IMR-90 (cell line): Measurements from ENCODE around the gene CEP152. TPM values are rescaled to one million over a fixed set of nuclear protein-coding genes. Genes with fewer than 3 reads are reported as not detected.
"Not testable (repeated sequence)": the region's sequence is repeated elsewhere in the genome, so short reads cannot be mapped to it uniquely, and the experiment has no call there.

ENCODE experiments used
- ATAC-seq: fragments of 200-7000 bp; cut with Tn5 transposase; 2 replicates; pipeline ENCODE4 v1.9.1; 2020; ENCODE audit warnings: low read depth, mild to moderate bottlenecking, moderate library complexity
- BruUV-seq: library from RNA; stranded (reverse); fragments of 400-500 nt; replicated peaks from 2 replicates; lab custom pipeline; 2021; lab: Mats Ljungman, UMichigan
- CTCF ChIA-PET: fragments of 300-600 bp; formaldehyde crosslinking; extraction: SDS; loops from one replicate; lab custom pipeline; 2021; ENCODE audit warnings: antibody characterized with exemption; lab: Yijun Ruan, JAX
- POLR2A ChIA-PET: fragments of 300-600 bp; sonication (Branson Sonifier 250); formaldehyde crosslinking; loops from one replicate; lab custom pipeline; 2022; ENCODE audit warnings: antibody characterized with exemption; ENCODE audit not compliant: unreplicated experiment; lab: Charles Lee
- DNase-seq: peaks from one replicate; pipeline ENCODE4 v3.0.0; 2013
- H2AFZ ChIP-seq: replicated peaks from 2 replicates; pipeline ENCODE3; 2013; ENCODE audit warnings: low read length, mild to moderate bottlenecking; ENCODE audit not compliant: poor library complexity
- H2AK5ac ChIP-seq: 2 replicates; pipeline ENCODE4 v1.6.1; 2013; ENCODE audit warnings: low read depth, low read length, inconsistent platforms
- H2AK9ac ChIP-seq: replicated peaks from 2 replicates; pipeline ENCODE3; 2013; ENCODE audit warnings: mild to moderate bottlenecking, low read depth, low read length, moderate library complexity; ENCODE audit not compliant: poor library complexity
- H2BK120ac ChIP-seq: 2 replicates; pipeline ENCODE4 v1.6.1; 2013; ENCODE audit warnings: low read depth, low read length, inconsistent platforms
- H2BK15ac ChIP-seq: 3 replicates; pipeline ENCODE4 v1.6.1; 2013; ENCODE audit warnings: low read depth, low read length, inconsistent platforms
- H2BK20ac ChIP-seq: 2 replicates; pipeline ENCODE4 v1.6.1; 2013; ENCODE audit warnings: low read depth, mild to moderate bottlenecking, inconsistent platforms, low read length, moderate library complexity
- H2BK5ac ChIP-seq: 2 replicates; pipeline ENCODE4 v1.6.1; 2013; ENCODE audit warnings: mild to moderate bottlenecking, low read depth, low read length, inconsistent platforms; ENCODE audit not compliant: poor library complexity, severe bottlenecking
- H3K14ac ChIP-seq: replicated peaks from 2 replicates; pipeline ENCODE4 v1.6.1; 2013; ENCODE audit warnings: low read depth, low read length, inconsistent platforms
- H3K18ac ChIP-seq: 2 replicates; pipeline ENCODE4 v1.6.1; 2013; ENCODE audit warnings: low read depth, low read length, control low read depth
- H3K23ac ChIP-seq: 2 replicates; pipeline ENCODE4 v1.6.1; 2013; ENCODE audit warnings: low read depth, low read length, inconsistent platforms
- H3K27ac ChIP-seq: 2 replicates; pipeline ENCODE4 v1.5.1; 2013; ENCODE audit warnings: mild to moderate bottlenecking, control low read depth, low read length; ENCODE audit not compliant: insufficient read depth
- H3K27me3 ChIP-seq: 2 replicates; pipeline ENCODE4 v1.6.1; 2013; ENCODE audit warnings: low read length; ENCODE audit not compliant: control insufficient read depth, insufficient read depth
- H3K36me3 ChIP-seq: 2 replicates; pipeline ENCODE4 v1.6.1; 2013; ENCODE audit warnings: low read length, mixed read lengths; ENCODE audit not compliant: control insufficient read depth, insufficient read depth
- H3K4ac ChIP-seq: 2 replicates; pipeline ENCODE4 v1.6.1; 2013; ENCODE audit warnings: low read depth, low read length, inconsistent platforms
- H3K4me1 ChIP-seq: 2 replicates; pipeline ENCODE4 v1.6.1; 2013; ENCODE audit warnings: low read length, mixed read lengths; ENCODE audit not compliant: control insufficient read depth, insufficient read depth
- H3K4me2 ChIP-seq: 2 replicates; pipeline ENCODE4 v1.6.1; 2013; ENCODE audit warnings: low read depth, mild to moderate bottlenecking, control low read depth, low read length, moderate library complexity
- H3K4me3 ChIP-seq: 2 replicates; pipeline ENCODE4 v1.5.1; 2013; ENCODE audit warnings: low read depth, mild to moderate bottlenecking, control low read depth, low read length, moderate library complexity; ENCODE audit not compliant: insufficient read depth
- H3K56ac ChIP-seq: 2 replicates; pipeline ENCODE4 v1.6.1; 2013; ENCODE audit warnings: low read length, inconsistent platforms; ENCODE audit not compliant: insufficient read depth; ENCODE audit errors: extremely low read depth
- H3K79me1 ChIP-seq, 2 experiments: 2 replicates each; pipeline ENCODE4 v1.6.1; 2013; ENCODE audit warnings: low read length in 2 of 2, inconsistent platforms in 1 of 2, low read depth in 1 of 2
- H3K9ac ChIP-seq: 2 replicates; pipeline ENCODE4 v1.6.1; 2013; ENCODE audit warnings: low read depth, low read length, control low read depth
- H3K9me1 ChIP-seq: 2 replicates; pipeline ENCODE4 v1.6.1; 2013; ENCODE audit warnings: low read length, inconsistent platforms; ENCODE audit not compliant: insufficient read depth
- H3K9me3 ChIP-seq: 2 replicates; pipeline ENCODE4 v1.6.1; 2013; ENCODE audit warnings: low read length; ENCODE audit not compliant: control insufficient read depth, insufficient read depth
- H4K20me1 ChIP-seq: 2 replicates; pipeline ENCODE4 v1.6.1; 2013; ENCODE audit warnings: low read length, inconsistent platforms; ENCODE audit not compliant: insufficient read depth
- H4K5ac ChIP-seq: 2 replicates; pipeline ENCODE4 v1.6.1; 2013; ENCODE audit warnings: mild to moderate bottlenecking, low read depth, low read length, control low read depth
- H4K8ac ChIP-seq, 2 experiments: 2 replicates each; pipeline ENCODE4 v1.6.1; 2013; ENCODE audit warnings: low read depth in 2 of 2, low read length in 2 of 2, control low read depth in 1 of 2, inconsistent platforms in 1 of 2
- H4K91ac ChIP-seq: 2 replicates; pipeline ENCODE4 v1.6.1; 2013; ENCODE audit warnings: low read depth, low read length, inconsistent platforms; ENCODE audit not compliant: insufficient read depth
- BHLHE40 ChIP-seq: fragments of 150-350 bp; IDR thresholded peaks from 2 replicates; pipeline ENCODE4 v1.6.1; 2016; ENCODE audit warnings: mild to moderate bottlenecking, low read depth, low read length
- FOS ChIP-seq: fragments of 150-350 bp; IDR thresholded peaks from 2 replicates; pipeline ENCODE4 v1.6.1; 2016; ENCODE audit warnings: low read depth, low read length
- MAFK ChIP-seq: IDR thresholded peaks from 2 replicates; pipeline ENCODE4 v1.6.1; 2012; ENCODE audit warnings: low read depth, low read length, improper control_type of control experiment
- MAZ ChIP-seq: IDR thresholded peaks from 2 replicates; pipeline ENCODE4 v1.6.1; 2012; ENCODE audit warnings: low read depth, mild to moderate bottlenecking, low read length, improper control_type of control experiment, moderate library complexity, borderline replicate concordance
- MXI1 ChIP-seq: IDR thresholded peaks from 2 replicates; pipeline ENCODE4 v1.6.1; 2012; ENCODE audit warnings: low read depth, mild to moderate bottlenecking, low read length, moderate library complexity, borderline replicate concordance
- NFE2L2 ChIP-seq: fragments of 150-350 bp; IDR thresholded peaks from 2 replicates; pipeline ENCODE4 v1.6.1; 2016; ENCODE audit warnings: low read depth, mild to moderate bottlenecking, low read length
- POLR2A ChIP-seq: IDR thresholded peaks from 2 replicates; pipeline ENCODE4 v1.6.1; 2012; ENCODE audit warnings: mild to moderate bottlenecking, low read depth, low read length
- WGBS, 2 experiments: methylation state at CpG; one replicate each; pipeline versions ENCODE4 v1.1.5 to v1.1.7; 2013; ENCODE audit warnings: missing lambda C conversion rate in 2 of 2; ENCODE audit not compliant: insufficient read length in 1 of 2; ENCODE audit errors: extremely low coverage in 2 of 2; 5-methylcytosine and 5-hydroxymethylcytosine counted together
- dilution Hi-C: fragments of 300-500 bp; cut with HindIII; formaldehyde crosslinking; loops from one replicate; pipeline ENCODE4 v1.14.3; 2018; ENCODE audit warnings: low sequenced_read_pairs; ENCODE audit not compliant: unreplicated experiment
- in situ Hi-C: fragments of 300-500 bp; cut with MboI; formaldehyde crosslinking; loops from 3 replicates; pipeline ENCODE4 v1.14.3; 2019; ENCODE audit warnings: low sequenced_read_pairs, inconsistent platforms, mixed read lengths
- intact Hi-C: fragments of 100-400 bp; cut with micrococcal nuclease; formaldehyde crosslinking; loops from 2 replicates; pipeline ENCODE4 v1.10.0; 2022
- polyA plus RNA-seq, 3 experiments: library from polyadenylated mRNA; depleted of rRNA; stranded (reverse); fragments of >200 nt; gene quantifications; 2 replicates each; pipeline ENCODE4 v1.2.3, GENCODE V29; 2012; ENCODE audit warnings: low replicate concordance in 1 of 3
- total RNA-seq: library from RNA; depleted of rRNA; stranded (reverse); fragments of >200 nt; gene quantifications from 2 replicates; pipeline ENCODE4 v1.2.3, GENCODE V29; 2012

Gene CEP152
- total and polyA plus RNA-seq, 2 of the 4 experiments (the other 2 are of a cell fraction), result 2.1 to 7.3 TPM

GRCh38 chr15:48792408-48792807 is 18.5 kb downstream of the CEP152 start:
- H3K14ac ChIP-seq, result no peak overlapping the region

GRCh38 chr15:48790466-48791115 is 20.3 kb downstream of the CEP152 start:
- H3K14ac ChIP-seq, H2AFZ ChIP-seq, ATAC-seq, H3K4me1 ChIP-seq, H3K27me3 ChIP-seq, in situ Hi-C loops, H3K23ac ChIP-seq, H4K8ac ChIP-seq, H4K20me1 ChIP-seq, H3K9me1 ChIP-seq, H2AK9ac ChIP-seq, H3K9me3 ChIP-seq, H2BK120ac ChIP-seq, H3K56ac ChIP-seq, H4K5ac ChIP-seq, H2BK15ac ChIP-seq, DNase-seq, dilution Hi-C loops, H2BK20ac ChIP-seq, H3K27ac ChIP-seq, intact Hi-C loops, H4K91ac ChIP-seq, H3K4ac ChIP-seq, H3K4me3 ChIP-seq, H3K79me1 ChIP-seq, H3K9ac ChIP-seq, H2AK5ac ChIP-seq, H3K36me3 ChIP-seq, H2BK5ac ChIP-seq, POLR2A ChIA-PET, BruUV-seq, H3K18ac ChIP-seq, H3K4me2 ChIP-seq: not testable (repeated sequence)
- WGBS, 2 experiments, result 93% methylated on average over 9 of the region's 12 CpGs; no CpG with 5 or more reads in 1 of the 2 experiments
- CTCF ChIA-PET, result interaction anchor here (0.5 to 1.2 kb wide), 4 partner anchors 9 to 139 kb away, joined by 3 to 4 read pairs (median 4); no protein-coding TSS in a partner anchor

More at GRCh38 chr15:48792408-48792807, 18.5 kb downstream of the CEP152 start:
- dilution Hi-C loops, result no loop called here
- no peak overlapping the region for H2AK5ac ChIP-seq
- no peak overlapping the region for H2BK120ac ChIP-seq
- no peaks in the 10 kb centered on the region for H4K20me1 ChIP-seq
- no peak overlapping the region for H4K91ac ChIP-seq
- BruUV-seq, result no TSS peak
- no peak overlapping the region for H3K9ac ChIP-seq
- H3K4me1 ChIP-seq, result peaks cover 8% of the 10 kb centered on the region
- no peak overlapping the region for H2BK5ac ChIP-seq
- CTCF ChIA-PET, result no interaction called here
- in situ Hi-C loops, result no loop called here
- H3K56ac ChIP-seq, result no peak overlapping the region
- H2BK15ac ChIP-seq, result no peak overlapping the region
- H3K9me3 ChIP-seq, result no peaks in the 10 kb centered on the region
- H3K18ac ChIP-seq, result no peak overlapping the region
- intact Hi-C loops, result no loop called here
- H2BK20ac ChIP-seq, result no peak overlapping the region
- H2AFZ ChIP-seq, result no peak overlapping the region
- H3K4ac ChIP-seq, result no peak overlapping the region
- no peak overlapping the region for H4K5ac ChIP-seq
- H3K79me1 ChIP-seq, result peaks cover under 1 to 12% of the 10 kb centered on the region in 2 experiments; a peak in 3 of 4 replicates
- no peak overlapping the region for H3K4me3 ChIP-seq
- H3K23ac ChIP-seq, result no peak overlapping the region
- H3K27me3 ChIP-seq, result no peaks in the 10 kb centered on the region
- no CpG with 5 or more reads among the region's 3 CpGs for WGBS, 2 experiments
- ATAC-seq (no peak), DNase-seq (no peak)
- POLR2A ChIA-PET, result interaction anchor here (0.6 kb wide), 1 partner anchor 436 kb away, joined by 3 read pairs; no protein-coding TSS in a partner anchor
- no peak overlapping the region for H4K8ac ChIP-seq
- peaks cover 8% of the 10 kb centered on the region for H3K36me3 ChIP-seq
- TF ChIP-seq BHLHE40, result no peak
- TF ChIP-seq MAZ, result no peak
- no peak for TF ChIP-seq MAFK
- TF ChIP-seq MXI1, result no peak
- TF ChIP-seq FOS, result no peak
- TF ChIP-seq POLR2A, result no peak
- TF ChIP-seq NFE2L2, result no peak
- no peak overlapping the region for H3K4me2 ChIP-seq
- H3K9me1 ChIP-seq, result peaks cover 4% of the 10 kb centered on the region; the same call in 1 of the 2 replicates
- H3K27ac ChIP-seq, result no peak overlapping the region
- no peak overlapping the region for H2AK9ac ChIP-seq
